ENCODE data around the gene MMP2. TPM values are rescaled to one million over a fixed set of nuclear protein-coding genes. Genes with fewer than 3 reads are reported as not detected.

MMP2 gene
- total and polyA plus RNA-seq, 2 experiments from 2014 or later: 25.6 to 43.8 TPM

GRCh38 chr16:55482056-55482455, 3.1 kb downstream of the MMP2 start:
- Mint-ChIP-seq H3K4me1 (peaks cover 32% of the 10 kb centered on the region), H3K27ac (no peak overlapping the region), H3K27me3 (ENCODE audit: insufficient read depth, low read depth, poor library complexity) (peaks cover 33% of the 10 kb centered on the region), H3K36me3 (ENCODE audit: low read depth) (peaks cover 31% of the 10 kb centered on the region), H3K9me3 (no peaks in the 10 kb centered on the region), H3K4me3 (no peak overlapping the region)
- Histone ChIP-seq H3F3A (replicated peaks; ENCODE audit: low read depth) (0 out of 2 replicates have a peak, but pooled peaks cover 3% of the 10 kb centered on the region), H3K27ac (ENCODE audit: low read depth) (no peak overlapping the region), H3K27me3 (ENCODE audit: insufficient read depth) (peaks cover 47% of the 10 kb centered on the region), H4K20me1 (replicated peaks; ENCODE audit: insufficient read depth) (peaks cover 7% of the 10 kb centered on the region), H3K4me1 (ENCODE audit: insufficient read depth) (peaks cover 23% of the 10 kb centered on the region), H3K79me2 (replicated peaks; ENCODE audit: insufficient read depth) (no peaks in the 10 kb centered on the region), H2AFZ (no peak overlapping the region), H3K9me2 (ENCODE audit: insufficient read depth) (no peaks in the 10 kb centered on the region), H3K4me2 (no peak overlapping the region), H3K4me3 (no peak overlapping the region), H3K36me3 (ENCODE audit: insufficient read depth) (no peaks in the 10 kb centered on the region)
- no peak for TF ChIP-seq NANOG (IDR thresholded peaks at IDR 0.05; ENCODE audit: borderline replicate concordance)
- TF ChIP-seq JUNB (IDR thresholded peaks at IDR 0.05; ENCODE audit: unreplicated experiment): no peak
- TF ChIP-seq, protein P1, sequence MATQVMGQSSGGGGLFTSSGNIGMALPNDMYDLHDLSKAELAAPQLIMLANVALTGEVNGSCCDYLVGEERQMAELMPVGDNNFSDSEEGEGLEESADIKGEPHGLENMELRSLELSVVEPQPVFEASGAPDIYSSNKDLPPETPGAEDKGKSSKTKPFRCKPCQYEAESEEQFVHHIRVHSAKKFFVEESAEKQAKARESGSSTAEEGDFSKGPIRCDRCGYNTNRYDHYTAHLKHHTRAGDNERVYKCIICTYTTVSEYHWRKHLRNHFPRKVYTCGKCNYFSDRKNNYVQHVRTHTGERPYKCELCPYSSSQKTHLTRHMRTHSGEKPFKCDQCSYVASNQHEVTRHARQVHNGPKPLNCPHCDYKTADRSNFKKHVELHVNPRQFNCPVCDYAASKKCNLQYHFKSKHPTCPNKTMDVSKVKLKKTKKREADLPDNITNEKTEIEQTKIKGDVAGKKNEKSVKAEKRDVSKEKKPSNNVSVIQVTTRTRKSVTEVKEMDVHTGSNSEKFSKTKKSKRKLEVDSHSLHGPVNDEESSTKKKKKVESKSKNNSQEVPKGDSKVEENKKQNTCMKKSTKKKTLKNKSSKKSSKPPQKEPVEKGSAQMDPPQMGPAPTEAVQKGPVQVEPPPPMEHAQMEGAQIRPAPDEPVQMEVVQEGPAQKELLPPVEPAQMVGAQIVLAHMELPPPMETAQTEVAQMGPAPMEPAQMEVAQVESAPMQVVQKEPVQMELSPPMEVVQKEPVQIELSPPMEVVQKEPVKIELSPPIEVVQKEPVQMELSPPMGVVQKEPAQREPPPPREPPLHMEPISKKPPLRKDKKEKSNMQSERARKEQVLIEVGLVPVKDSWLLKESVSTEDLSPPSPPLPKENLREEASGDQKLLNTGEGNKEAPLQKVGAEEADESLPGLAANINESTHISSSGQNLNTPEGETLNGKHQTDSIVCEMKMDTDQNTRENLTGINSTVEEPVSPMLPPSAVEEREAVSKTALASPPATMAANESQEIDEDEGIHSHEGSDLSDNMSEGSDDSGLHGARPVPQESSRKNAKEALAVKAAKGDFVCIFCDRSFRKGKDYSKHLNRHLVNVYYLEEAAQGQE (IDR thresholded peaks at IDR 0.05; ENCODE audit: unreplicated experiment): no peak
- no peak for TF ChIP-seq ZNF462 (CRISPR knock-in tag; IDR thresholded peaks at IDR 0.05)
- no peak for TF ChIP-seq ZNF331 (CRISPR knock-in tag; IDR thresholded peaks at IDR 0.05; ENCODE audit: low read depth)
- TF ChIP-seq EZH2 (IDR thresholded peaks at IDR 0.05; ENCODE audit: low read depth, unreplicated experiment): no peak
- no peak for TF ChIP-seq ZNF114 (CRISPR knock-in tag; IDR thresholded peaks at IDR 0.05)
- no peak for TF ChIP-seq POLR2AphosphoS5 (IDR thresholded peaks at IDR 0.05; ENCODE audit: low read depth)
- no peak for TF ChIP-seq ETS1 (IDR thresholded peaks at IDR 0.05)
- no peak for TF ChIP-seq EZH2phosphoT487 (IDR thresholded peaks at IDR 0.05; ENCODE audit: unreplicated experiment)
- TF ChIP-seq, protein P2, sequence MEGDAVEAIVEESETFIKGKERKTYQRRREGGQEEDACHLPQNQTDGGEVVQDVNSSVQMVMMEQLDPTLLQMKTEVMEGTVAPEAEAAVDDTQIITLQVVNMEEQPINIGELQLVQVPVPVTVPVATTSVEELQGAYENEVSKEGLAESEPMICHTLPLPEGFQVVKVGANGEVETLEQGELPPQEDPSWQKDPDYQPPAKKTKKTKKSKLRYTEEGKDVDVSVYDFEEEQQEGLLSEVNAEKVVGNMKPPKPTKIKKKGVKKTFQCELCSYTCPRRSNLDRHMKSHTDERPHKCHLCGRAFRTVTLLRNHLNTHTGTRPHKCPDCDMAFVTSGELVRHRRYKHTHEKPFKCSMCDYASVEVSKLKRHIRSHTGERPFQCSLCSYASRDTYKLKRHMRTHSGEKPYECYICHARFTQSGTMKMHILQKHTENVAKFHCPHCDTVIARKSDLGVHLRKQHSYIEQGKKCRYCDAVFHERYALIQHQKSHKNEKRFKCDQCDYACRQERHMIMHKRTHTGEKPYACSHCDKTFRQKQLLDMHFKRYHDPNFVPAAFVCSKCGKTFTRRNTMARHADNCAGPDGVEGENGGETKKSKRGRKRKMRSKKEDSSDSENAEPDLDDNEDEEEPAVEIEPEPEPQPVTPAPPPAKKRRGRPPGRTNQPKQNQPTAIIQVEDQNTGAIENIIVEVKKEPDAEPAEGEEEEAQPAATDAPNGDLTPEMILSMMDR (conservative IDR thresholded peaks at IDR 0.05; ENCODE audit: low read depth in 2 of 2): no peak
- TF ChIP-seq STAT1 (IDR thresholded peaks at IDR 0.05; ENCODE audit: unreplicated experiment): no peak
- ATAC-seq (no peak), DNase-seq (ENCODE audit: low spot score) (no peak)

Data from GM23338 (cell line).